GM15510 (cell line): ENCODE data around the gene PAX2.

Experiments
- POLR2A ChIP-seq: IDR thresholded peaks from 3 replicates; pipeline ENCODE4 v1.6.1; 2011; ENCODE audit warnings: borderline replicate concordance; ENCODE audit not compliant: insufficient read length; ENCODE audit errors: extremely low read depth

PAX2 gene

GRCh38 chr10:100784126-100784525 is 38.7 kb downstream of the PAX2 start:
- no peak for TF ChIP-seq POLR2A

GRCh38 chr10:100786591-100786990 is 41.2 kb downstream of the PAX2 start:
- TF ChIP-seq POLR2A: no peak

GRCh38 chr10:100788002-100788903 is 42.9 kb downstream of the PAX2 start:
- TF ChIP-seq POLR2A: no peak

- TF ChIP-seq POLR2A: no peak
These were observed 45.4 kb downstream of the PAX2 start for GRCh38 chr10:100790761-100791208.

GRCh38 chr10:100791369-100792058 is 46.1 kb downstream of the PAX2 start:
- no peak for TF ChIP-seq POLR2A

- no peak for TF ChIP-seq POLR2A
These were observed 47.2 kb downstream of the PAX2 start for GRCh38 chr10:100792574-100792973.

GRCh38 chr10:100793055-100793454 is 47.7 kb downstream of the PAX2 start:
- no peak for TF ChIP-seq POLR2A

GRCh38 chr10:100799881-100800280 is 54.5 kb downstream of the PAX2 start:
- TF ChIP-seq POLR2A: no peak

GRCh38 chr10:100800931-100801330 is 55.5 kb downstream of the PAX2 start:
- TF ChIP-seq POLR2A: no peak

GRCh38 chr10:100802196-100802595 is 56.8 kb downstream of the PAX2 start:
- TF ChIP-seq POLR2A: no peak

GRCh38 chr10:100802607-100803006 is 57.2 kb downstream of the PAX2 start:
- TF ChIP-seq POLR2A: no peak

- TF ChIP-seq POLR2A: no peak
These were observed 58.1 kb downstream of the PAX2 start for GRCh38 chr10:100803492-100803891.

- no peak for TF ChIP-seq POLR2A
These were observed 58.5 kb downstream of the PAX2 start for GRCh38 chr10:100803908-100804307.

GRCh38 chr10:100805543-100806355 is 60.4 kb downstream of the PAX2 start:
- no peak for TF ChIP-seq POLR2A

GRCh38 chr10:100806356-100806645 is 60.9 kb downstream of the PAX2 start:
- no peak for TF ChIP-seq POLR2A
